H1 (cell line): ENCODE measurements around the gene LCE4A. TPM values are rescaled to one million over a fixed set of nuclear protein-coding genes. Genes with fewer than 3 reads are reported as not detected.

Experiments
- CTCF ChIA-PET: fragments of 300-600 bp; sonication (Branson Sonifier 250); formaldehyde crosslinking; loops from one replicate; lab custom pipeline; 2021; ENCODE audit not compliant: partially characterized antibody; lab: Charles Lee
- POLR2A ChIA-PET: fragments of 300-600 bp; sonication (Branson Sonifier 250); formaldehyde crosslinking; loops from one replicate; lab custom pipeline; 2021; ENCODE audit warnings: inconsistent platforms; ENCODE audit not compliant: partially characterized antibody; lab: Charles Lee
- DNase-seq, 2 experiments: peaks; one replicate each; pipeline versions ENCODE4 v3.0.0 to v3.0.0-alpha.2; 2010 to 2022; ENCODE audit warnings: low spot score in 2 of 2, low read depth in 1 of 2, mixed read lengths in 1 of 2
- FAIRE-seq: peaks from 2 replicates; lab custom pipeline; 2011; peaks lifted over from hg19 to GRCh38; lab: Jason Lieb, UNC
- H2AFZ ChIP-seq: 2 replicates; pipeline ENCODE4 v1.8.1; 2012; ENCODE audit warnings: low read length, inconsistent platforms
- H2AK5ac ChIP-seq: 2 replicates; pipeline ENCODE4 v1.6.1; 2013; ENCODE audit warnings: low read depth, low read length
- H2BK120ac ChIP-seq: replicated peaks from 2 replicates; pipeline ENCODE3; 2013; ENCODE audit warnings: low read depth, low read length, inconsistent platforms
- H2BK12ac ChIP-seq: 2 replicates; pipeline ENCODE4 v1.6.1; 2013; ENCODE audit warnings: low read depth, low read length
- H2BK15ac ChIP-seq: 2 replicates; pipeline ENCODE4 v1.6.1; 2013; ENCODE audit warnings: low read length
- H2BK20ac ChIP-seq: 2 replicates; pipeline ENCODE4 v1.6.1; 2013; ENCODE audit warnings: low read length
- H2BK5ac ChIP-seq: 2 replicates; pipeline ENCODE4 v1.6.1; 2013; ENCODE audit warnings: low read depth, low read length
- H3K14ac ChIP-seq: 2 replicates; pipeline ENCODE4 v1.6.1; 2013; ENCODE audit warnings: inconsistent platforms; ENCODE audit not compliant: insufficient read length
- H3K18ac ChIP-seq: 2 replicates; pipeline ENCODE4 v1.6.1; 2013; ENCODE audit warnings: low read length; ENCODE audit errors: extremely low read depth
- H3K23ac ChIP-seq: 2 replicates; pipeline ENCODE4 v1.6.1; 2013; ENCODE audit warnings: inconsistent platforms; ENCODE audit not compliant: insufficient read length
- H3K23me2 ChIP-seq: 2 replicates; pipeline ENCODE4 v1.6.1; 2013; ENCODE audit warnings: low read depth, low read length
- H3K27ac ChIP-seq: 2 replicates; pipeline ENCODE4 v1.6.1; 2011; ENCODE audit warnings: low read depth, low read length, inconsistent platforms
- H3K27me3 ChIP-seq, 4 experiments: replicated peaks in 1 of 4; 1 replicate in 1 of 4; 2 replicates in 3 of 4; pipeline versions ENCODE4 v1.6.1 to v1.8.1; 2011 to 2013; ENCODE audit warnings: low read length in 3 of 4, mild to moderate bottlenecking in 3 of 4, inconsistent platforms in 2 of 4, mixed read lengths in 2 of 4, moderate library complexity in 1 of 4; ENCODE audit not compliant: control insufficient read depth in 3 of 4, insufficient read depth in 3 of 4; ENCODE audit errors: extremely low read depth in 1 of 4
- H3K36me3 ChIP-seq, 4 experiments: 2 replicates each; pipeline versions ENCODE4 v1.6.1 to v1.8.1; 2011 to 2013; ENCODE audit warnings: mild to moderate bottlenecking in 4 of 4, low read length in 3 of 4, moderate library complexity in 2 of 4, control low read depth in 1 of 4, inconsistent platforms in 1 of 4; ENCODE audit not compliant: insufficient read depth in 4 of 4, control insufficient read depth in 2 of 4
- H3K4ac ChIP-seq: replicated peaks from 2 replicates; pipeline ENCODE3; 2013; ENCODE audit warnings: low read length, low read depth, mixed read lengths, inconsistent platforms; ENCODE audit not compliant: insufficient read length
- H3K4me1 ChIP-seq, 4 experiments: replicated peaks in 1 of 4; 1 replicate in 1 of 4; 2 replicates in 3 of 4; pipeline versions ENCODE4 v1.6.1 to v1.8.1; 2011 to 2013; ENCODE audit warnings: low read length in 3 of 4, inconsistent platforms in 2 of 4, mixed read lengths in 1 of 4; ENCODE audit not compliant: insufficient read depth in 4 of 4, control insufficient read depth in 3 of 4
- H3K4me2 ChIP-seq, 2 experiments: 2 replicates each; pipeline versions ENCODE4 v1.6.1 to v1.8.1; 2011 to 2013; ENCODE audit warnings: low read depth in 2 of 2, low read length in 2 of 2, control low read depth in 1 of 2, inconsistent platforms in 1 of 2, mild to moderate bottlenecking in 1 of 2; ENCODE audit not compliant: insufficient read depth in 1 of 2
- H3K4me3 ChIP-seq, 4 experiments: fragments of 200-600, 300-600 bp in 1 of 4; sonication (generic), shearing (Covaris generic), sonication (Bioruptor Twin) in 1 of 4; 2 replicates each; pipeline versions ENCODE4 v1.5.1 to v1.8.1; 2011 to 2016; ENCODE audit warnings: low read length in 4 of 4, low read depth in 3 of 4, control low read depth in 2 of 4, inconsistent platforms in 2 of 4, mild to moderate bottlenecking in 2 of 4, mixed read lengths in 1 of 4, moderate library complexity in 1 of 4; ENCODE audit not compliant: insufficient read depth in 2 of 4; ENCODE audit errors: extremely low read depth in 1 of 4
- H3K56ac ChIP-seq: replicated peaks from 2 replicates; pipeline ENCODE3; 2013; ENCODE audit warnings: low read depth, mild to moderate bottlenecking, mixed read lengths, low read length, inconsistent platforms; ENCODE audit not compliant: insufficient read length
- H3K79me1 ChIP-seq: 2 replicates; pipeline ENCODE4 v1.6.1; 2013; ENCODE audit warnings: low read depth, low read length, control low read depth
- H3K79me2 ChIP-seq, 2 experiments: 2 replicates each; pipeline versions ENCODE4 v1.6.1 to v1.8.1; 2012 to 2013; ENCODE audit warnings: low read length in 2 of 2, mild to moderate bottlenecking in 2 of 2, inconsistent platforms in 1 of 2; ENCODE audit not compliant: insufficient read depth in 2 of 2, control insufficient read depth in 1 of 2
- H3K9ac ChIP-seq, 4 experiments: replicated peaks in 1 of 4; 1 replicate in 1 of 4; 2 replicates in 3 of 4; pipeline versions ENCODE4 v1.6.1 to v1.8.1; 2011 to 2013; ENCODE audit warnings: low read depth in 3 of 4, low read length in 3 of 4, control low read depth in 2 of 4, mild to moderate bottlenecking in 2 of 4, moderate library complexity in 2 of 4, inconsistent platforms in 1 of 4; ENCODE audit errors: extremely low read depth in 1 of 4
- H3K9me3 ChIP-seq, 2 experiments: 2 replicates each; pipeline versions ENCODE4 v1.6.1 to v1.8.1; 2012 to 2013; ENCODE audit warnings: mild to moderate bottlenecking in 2 of 2, moderate library complexity in 2 of 2, control low read depth in 1 of 2, inconsistent platforms in 1 of 2, low read depth in 1 of 2, low read length in 1 of 2, mixed read lengths in 1 of 2; ENCODE audit not compliant: insufficient read depth in 2 of 2
- H4K20me1 ChIP-seq, 2 experiments: replicated peaks in 1 of 2; 2 replicates each; pipeline versions ENCODE3 to v1.8.1; 2011 to 2013; ENCODE audit warnings: inconsistent platforms in 2 of 2, low read length in 2 of 2, mild to moderate bottlenecking in 1 of 2; ENCODE audit not compliant: insufficient read depth in 2 of 2, control insufficient read depth in 1 of 2
- H4K5ac ChIP-seq: 2 replicates; pipeline ENCODE4 v1.6.1; 2013; ENCODE audit warnings: low read length, low read depth, mixed read lengths, inconsistent platforms; ENCODE audit not compliant: insufficient read length
- H4K8ac ChIP-seq: 2 replicates; pipeline ENCODE4 v1.8.0; 2013; ENCODE audit warnings: mild to moderate bottlenecking, moderate library complexity, low read length, inconsistent platforms; ENCODE audit not compliant: insufficient read depth; ENCODE audit errors: extremely low read depth
- H4K91ac ChIP-seq: replicated peaks from 2 replicates; pipeline ENCODE3; 2013; ENCODE audit warnings: low read length, mixed read lengths, inconsistent platforms; ENCODE audit not compliant: insufficient read length
- BRCA1 ChIP-seq: IDR thresholded peaks from 2 replicates; pipeline ENCODE4 v1.6.1; 2012; ENCODE audit warnings: low read depth, low read length, improper control_type of control experiment
- CBX5 ChIP-seq: fragments of 300-800, 300-1000 bp; sonication (generic); IDR thresholded peaks from 2 replicates; pipeline ENCODE4 v1.7.1; 2016; ENCODE audit warnings: antibody characterized with exemption, low read length, low read depth
- EP300 ChIP-seq, 2 experiments: IDR thresholded peaks; 1 replicate in 1 of 2; 2 replicates in 1 of 2; pipeline ENCODE4 v1.6.1; 2011 to 2012; ENCODE audit warnings: low read depth in 2 of 2, low read length in 2 of 2, mild to moderate bottlenecking in 2 of 2, borderline replicate concordance in 1 of 2, inconsistent platforms in 1 of 2, moderate library complexity in 1 of 2
- HDAC6 ChIP-seq: IDR thresholded peaks from one replicate; pipeline ENCODE4 v1.7.1; 2012; ENCODE audit warnings: low read depth, mild to moderate bottlenecking, inconsistent platforms, low read length, moderate library complexity
- KDM1A ChIP-seq: fragments of 200-600, 300-600 bp; sonication (generic); IDR thresholded peaks from 2 replicates; pipeline ENCODE4 v1.7.1; 2016; ENCODE audit warnings: mild to moderate bottlenecking, low read length, borderline replicate concordance
- RAD21 ChIP-seq, 2 experiments: IDR thresholded peaks in 1 of 2; conservative IDR thresholded peaks in 1 of 2; 2 replicates each; pipeline ENCODE4 v1.6.1; 2011; ENCODE audit warnings: low read depth in 2 of 2, low read length in 2 of 2, improper control_type of control experiment in 1 of 2, inconsistent platforms in 1 of 2, mild to moderate bottlenecking in 1 of 2, moderate library complexity in 1 of 2
- RFX5 ChIP-seq: IDR thresholded peaks from 2 replicates; pipeline ENCODE4 v1.6.1; 2011; ENCODE audit warnings: low read depth, low read length, improper control_type of control experiment, borderline replicate concordance
- SIX5 ChIP-seq: IDR thresholded peaks from 2 replicates; pipeline ENCODE4 v1.6.1; 2011; ENCODE audit warnings: mild to moderate bottlenecking, low read depth, low read length
- TBP ChIP-seq: IDR thresholded peaks from 2 replicates; pipeline ENCODE4 v1.6.1; 2011; ENCODE audit warnings: low read depth, low read length, improper control_type of control experiment
- WGBS, 2 experiments: shearing (Covaris generic) in 1 of 2; methylation state at CpG; one replicate each; pipeline versions ENCODE4 v1.1.6 to v1.1.7; 2013 to 2015; ENCODE audit warnings: low lambda C conversion rate in 2 of 2, mixed read lengths in 2 of 2, inconsistent platforms in 1 of 2, low coverage in 1 of 2, missing lambda C conversion rate in 1 of 2; ENCODE audit not compliant: insufficient replicate concordance in 2 of 2, insufficient coverage in 1 of 2, insufficient read length in 1 of 2; ENCODE audit errors: extremely low coverage in 1 of 2, missing lambda C conversion rate in 1 of 2; 5-methylcytosine and 5-hydroxymethylcytosine counted together
- polyA plus RNA-seq, 7 experiments: library from polyadenylated mRNA; depleted of rRNA in 3 of 7; stranded (reverse) in 5 of 7; unstranded in 2 of 7; fragments of >200 nt in 5 of 7; fragments of 200-250 nt in 2 of 7; gene quantifications; 1 replicate in 5 of 7; 2 replicates in 1 of 7; 4 replicates in 1 of 7; pipeline versions ENCODE4 v1.2.1 to v1.2.3, GENCODE V29; 2011 to 2013; ENCODE audit warnings: missing spikeins in 2 of 7, mixed read lengths in 2 of 7
- total RNA-seq: library from RNA; stranded (reverse); fragmentation: NEBNext Ultra II Directional; extraction: Animal tissue kit (Norgen Biotek cat#: 25700); gene quantifications from 2 replicates; pipeline ENCODE4 v1.2.1, GENCODE V29; 2021
- TF ChIP-seq, protein P1 (sequence below): IDR thresholded peaks from 2 replicates; pipeline ENCODE4 v1.6.1; 2012; ENCODE audit warnings: inconsistent platforms
- TF ChIP-seq, protein P2 (sequence below): IDR thresholded peaks from 2 replicates; pipeline ENCODE4 v1.6.1; 2012; ENCODE audit warnings: low read length, inconsistent platforms

The LCE4A gene
- total and polyA plus RNA-seq, 2 of the 8 experiments (the other 6 are each of a cell fraction or from before 2014, with no cell fraction given): not detected

DNA sequence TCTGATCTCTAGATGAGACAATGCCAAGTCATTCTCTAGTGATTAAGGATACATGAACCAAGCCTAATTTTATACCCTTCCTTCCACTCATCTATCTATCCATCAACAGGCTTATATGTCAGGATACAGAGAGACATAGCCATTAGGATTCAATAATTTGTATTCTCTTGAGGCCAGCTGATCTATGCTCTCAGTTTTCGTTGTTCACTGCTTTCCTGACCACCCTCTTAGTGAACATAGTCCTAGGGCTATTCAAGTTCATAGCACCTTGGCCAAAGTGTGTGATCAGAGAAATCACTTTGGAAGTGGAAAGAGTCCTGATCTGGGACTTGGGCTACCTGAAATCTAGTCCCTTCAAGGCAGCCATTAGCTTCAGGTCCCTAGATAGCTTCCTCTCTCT lies 45.6 kb downstream of the LCE4A start:
- H2AK5ac ChIP-seq: no peak overlapping the region
- DNase-seq (no peak), FAIRE-seq (no peak)
- H3K4me2 ChIP-seq: no peak overlapping the region
- no peak overlapping the region for H3K18ac ChIP-seq
- no peaks in the 10 kb centered on the region for H3K79me1 ChIP-seq
- no peaks in the 10 kb centered on the region for H3K4me1 ChIP-seq
- H4K91ac ChIP-seq: no peak overlapping the region
- H3K27ac ChIP-seq: no peak overlapping the region
- no peaks in the 10 kb centered on the region; a peak in 1 of 8 replicates for H3K36me3 ChIP-seq
- no peak overlapping the region for H2AFZ ChIP-seq
- H3K23me2 ChIP-seq: no peaks in the 10 kb centered on the region
- H2BK15ac ChIP-seq: no peak overlapping the region
- no peak overlapping the region for H3K23ac ChIP-seq
- H4K8ac ChIP-seq: no peak overlapping the region
- H2BK120ac ChIP-seq: no peak overlapping the region
- H3K9me3 ChIP-seq: peaks cover 67 to 80% of the 10 kb centered on the region in 2 experiments
- H4K5ac ChIP-seq: no peak overlapping the region
- H3K9ac ChIP-seq: no peak overlapping the region
- no peak overlapping the region for H3K4ac ChIP-seq
- no peak overlapping the region for H2BK5ac ChIP-seq
- no peak overlapping the region for H3K4me3 ChIP-seq
- ChIA-PET CTCF (no interaction called here), POLR2A (no interaction called here)
- no peaks in the 10 kb centered on the region for H3K27me3 ChIP-seq
- H3K14ac ChIP-seq: no peak overlapping the region
- 53% methylated on average over 1 of the region's 1 CpG; no CpG with 5 or more reads in 1 of the 2 experiments for WGBS, 2 experiments
- H4K20me1 ChIP-seq: no peaks in the 10 kb centered on the region
- H2BK20ac ChIP-seq: no peak overlapping the region
- no peak overlapping the region for H2BK12ac ChIP-seq
- no peak overlapping the region for H3K56ac ChIP-seq
- H3K79me2 ChIP-seq: no peaks in the 10 kb centered on the region
- TF ChIP-seq RAD21 (IDR thresholded peaks at IDR 0.05 in 1 of 2, conservative IDR thresholded peaks at IDR 0.05 in 1 of 2; ENCODE audit: low read depth in 2 of 2, low read length in 2 of 2): no peak
- TF ChIP-seq, protein P1, sequence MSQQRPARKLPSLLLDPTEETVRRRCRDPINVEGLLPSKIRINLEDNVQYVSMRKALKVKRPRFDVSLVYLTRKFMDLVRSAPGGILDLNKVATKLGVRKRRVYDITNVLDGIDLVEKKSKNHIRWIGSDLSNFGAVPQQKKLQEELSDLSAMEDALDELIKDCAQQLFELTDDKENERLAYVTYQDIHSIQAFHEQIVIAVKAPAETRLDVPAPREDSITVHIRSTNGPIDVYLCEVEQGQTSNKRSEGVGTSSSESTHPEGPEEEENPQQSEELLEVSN: no peak
- TF ChIP-seq HDAC6: no peak
- TF ChIP-seq TBP: no peak
- TF ChIP-seq EP300 (IDR thresholded peaks at IDR 0.05; ENCODE audit: borderline replicate concordance in 1 of 2, low read depth in 2 of 2, low read length in 2 of 2): no peak
- TF ChIP-seq KDM1A: no peak
- no peak for TF ChIP-seq SIX5
- TF ChIP-seq, protein P2, sequence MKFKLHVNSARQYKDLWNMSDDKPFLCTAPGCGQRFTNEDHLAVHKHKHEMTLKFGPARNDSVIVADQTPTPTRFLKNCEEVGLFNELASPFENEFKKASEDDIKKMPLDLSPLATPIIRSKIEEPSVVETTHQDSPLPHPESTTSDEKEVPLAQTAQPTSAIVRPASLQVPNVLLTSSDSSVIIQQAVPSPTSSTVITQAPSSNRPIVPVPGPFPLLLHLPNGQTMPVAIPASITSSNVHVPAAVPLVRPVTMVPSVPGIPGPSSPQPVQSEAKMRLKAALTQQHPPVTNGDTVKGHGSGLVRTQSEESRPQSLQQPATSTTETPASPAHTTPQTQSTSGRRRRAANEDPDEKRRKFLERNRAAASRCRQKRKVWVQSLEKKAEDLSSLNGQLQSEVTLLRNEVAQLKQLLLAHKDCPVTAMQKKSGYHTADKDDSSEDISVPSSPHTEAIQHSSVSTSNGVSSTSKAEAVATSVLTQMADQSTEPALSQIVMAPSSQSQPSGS: no peak
- no peak for TF ChIP-seq CBX5
- TF ChIP-seq BRCA1: no peak
- no peak for TF ChIP-seq RFX5
